K562 (cell line): ENCODE data around the gene EVI5. TPM values are rescaled to one million over a fixed set of nuclear protein-coding genes. Genes with fewer than 3 reads are reported as not detected.

Experiments
- MAFF ChIP-seq: IDR thresholded peaks from 2 replicates; pipeline ENCODE4 v1.6.1; 2012; ENCODE audit warnings: low read length, improper control_type of control experiment
- NFIC ChIP-seq: fragments of 450-650 bp; IDR thresholded peaks from 2 replicates; pipeline ENCODE4 v1.6.1; 2017; ENCODE audit warnings: mild to moderate bottlenecking, inconsistent platforms
- NFRKB ChIP-seq: fragments of 450-650 bp; IDR thresholded peaks from 2 replicates; pipeline ENCODE4 v1.6.1; 2016; ENCODE audit warnings: low read depth
- POLR3G ChIP-seq: IDR thresholded peaks from 2 replicates; pipeline ENCODE4 v1.6.1; 2011; ENCODE audit not compliant: insufficient read length, insufficient replicate concordance; ENCODE audit errors: extremely low read depth
- RBM15 ChIP-seq: fragments of 200-400 bp; formaldehyde crosslinking; IDR thresholded peaks from 2 replicates; pipeline ENCODE4 v1.6.1; 2018; ENCODE audit warnings: mild to moderate bottlenecking, low read length, moderate library complexity; ENCODE audit not compliant: insufficient read depth
- TBL1XR1 ChIP-seq, 2 experiments: IDR thresholded peaks; 2 replicates each; pipeline ENCODE4 v1.6.1; 2012; ENCODE audit warnings: improper control_type of control experiment in 2 of 2, low read length in 2 of 2, mild to moderate bottlenecking in 1 of 2
- TCF3 ChIP-seq: sonication (generic); formaldehyde crosslinking; IDR thresholded peaks from 2 replicates; pipeline ENCODE4 v1.4.0; 2020; ENCODE audit warnings: mild to moderate bottlenecking, missing genetic modification reagents
- TRIM28 ChIP-seq: fragments of 450-650 bp; IDR thresholded peaks from 2 replicates; pipeline ENCODE4 v1.6.1; 2017
- ZNF134 ChIP-seq: fragments of 250-450 bp; sonication (Bioruptor Pico); conservative IDR thresholded peaks from 2 replicates; pipeline ENCODE4 v1.4.0; 2020
- ZNF274 ChIP-seq: IDR thresholded peaks from 2 replicates; pipeline ENCODE4 v1.6.1; 2011; ENCODE audit warnings: low read depth, mild to moderate bottlenecking, low read length, moderate library complexity, borderline replicate concordance
- ZNF583 ChIP-seq: fragments of 250-450 bp; sonication (Bioruptor Pico); IDR thresholded peaks from 2 replicates; pipeline ENCODE4 v1.4.0; 2020
- polyA plus RNA-seq, 8 experiments: library from polyadenylated mRNA; depleted of rRNA in 4 of 8; stranded (reverse) in 5 of 8; unstranded in 3 of 8; fragments of >200 nt; fragmentation: Nextera tagmentation in 2 of 8; fragmentation: Illumina TruSeq in 1 of 8; extraction: Ambion mirVana in 2 of 8; extraction: Trizol in 1 of 8; gene quantifications; 2 replicates each; pipeline versions ENCODE4 v1.2.1 to v1.2.3, GENCODE V29; 2011 to 2014; ENCODE audit warnings: inconsistent platforms in 1 of 8, missing spikeins in 1 of 8
- total RNA-seq, 7 experiments: library from RNA; depleted of rRNA in 6 of 7; stranded (reverse); fragments of >200 nt in 6 of 7; fragmentation: Illumina TruSeq in 2 of 7; extraction: Trizol in 2 of 7; gene quantifications; 2 replicates each; pipeline versions ENCODE4 v1.2.1 to v1.2.3, GENCODE V29; 2011 to 2021; ENCODE audit warnings: low replicate concordance in 1 of 7
- TF ChIP-seq, protein P1 (sequence below): fragments of 200-600 bp; sonication (generic); IDR thresholded peaks from one replicate; pipeline ENCODE4 v1.6.1; 2012; ENCODE audit warnings: mild to moderate bottlenecking, low read depth, low read length, inconsistent platforms
- TF ChIP-seq, protein P2 (sequence below): fragments of 200-800 bp; sonication (Bioruptor generic); IDR thresholded peaks from 2 replicates; pipeline ENCODE4 v1.6.1; 2017; ENCODE audit warnings: missing genetic modification characterization, missing compliant biosample characterization
- TF ChIP-seq, protein P3 (sequence below): fragments of 250-450 bp; sonication (Bioruptor Pico); IDR thresholded peaks from 2 replicates; pipeline ENCODE4 v1.8.0; 2022; ENCODE audit warnings: inconsistent platforms

Gene EVI5
- total and polyA plus RNA-seq, 9 of the 15 experiments (the other 6 are each of a cell fraction or from before 2014, with no cell fraction given), result 1.7 to 50.1 (median 13.7) TPM

DNA sequence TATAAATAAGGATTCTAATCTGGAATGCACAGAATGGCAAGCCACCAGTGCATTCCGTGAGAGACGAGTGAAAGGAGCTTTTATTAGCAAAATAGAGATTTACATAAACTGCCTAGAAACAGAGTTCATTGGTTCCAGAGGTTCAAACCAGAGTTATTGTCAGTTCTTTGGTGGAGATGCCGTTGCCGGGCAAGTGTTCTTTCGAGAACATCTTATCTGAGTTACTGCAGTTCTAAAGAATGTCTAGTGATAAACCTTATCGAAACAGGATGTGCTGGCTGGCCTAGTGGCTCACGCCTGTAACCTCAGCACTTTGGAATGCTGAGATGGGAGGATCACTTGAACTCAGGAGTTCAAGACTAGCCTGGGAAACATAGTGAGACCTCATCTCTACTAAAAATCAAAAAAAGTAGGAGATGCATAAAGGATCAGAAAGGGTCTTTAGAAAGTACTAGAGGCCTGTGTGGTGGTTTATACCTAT, 19.9 kb upstream of the EVI5 start (continued):
- TF ChIP-seq, protein P1, sequence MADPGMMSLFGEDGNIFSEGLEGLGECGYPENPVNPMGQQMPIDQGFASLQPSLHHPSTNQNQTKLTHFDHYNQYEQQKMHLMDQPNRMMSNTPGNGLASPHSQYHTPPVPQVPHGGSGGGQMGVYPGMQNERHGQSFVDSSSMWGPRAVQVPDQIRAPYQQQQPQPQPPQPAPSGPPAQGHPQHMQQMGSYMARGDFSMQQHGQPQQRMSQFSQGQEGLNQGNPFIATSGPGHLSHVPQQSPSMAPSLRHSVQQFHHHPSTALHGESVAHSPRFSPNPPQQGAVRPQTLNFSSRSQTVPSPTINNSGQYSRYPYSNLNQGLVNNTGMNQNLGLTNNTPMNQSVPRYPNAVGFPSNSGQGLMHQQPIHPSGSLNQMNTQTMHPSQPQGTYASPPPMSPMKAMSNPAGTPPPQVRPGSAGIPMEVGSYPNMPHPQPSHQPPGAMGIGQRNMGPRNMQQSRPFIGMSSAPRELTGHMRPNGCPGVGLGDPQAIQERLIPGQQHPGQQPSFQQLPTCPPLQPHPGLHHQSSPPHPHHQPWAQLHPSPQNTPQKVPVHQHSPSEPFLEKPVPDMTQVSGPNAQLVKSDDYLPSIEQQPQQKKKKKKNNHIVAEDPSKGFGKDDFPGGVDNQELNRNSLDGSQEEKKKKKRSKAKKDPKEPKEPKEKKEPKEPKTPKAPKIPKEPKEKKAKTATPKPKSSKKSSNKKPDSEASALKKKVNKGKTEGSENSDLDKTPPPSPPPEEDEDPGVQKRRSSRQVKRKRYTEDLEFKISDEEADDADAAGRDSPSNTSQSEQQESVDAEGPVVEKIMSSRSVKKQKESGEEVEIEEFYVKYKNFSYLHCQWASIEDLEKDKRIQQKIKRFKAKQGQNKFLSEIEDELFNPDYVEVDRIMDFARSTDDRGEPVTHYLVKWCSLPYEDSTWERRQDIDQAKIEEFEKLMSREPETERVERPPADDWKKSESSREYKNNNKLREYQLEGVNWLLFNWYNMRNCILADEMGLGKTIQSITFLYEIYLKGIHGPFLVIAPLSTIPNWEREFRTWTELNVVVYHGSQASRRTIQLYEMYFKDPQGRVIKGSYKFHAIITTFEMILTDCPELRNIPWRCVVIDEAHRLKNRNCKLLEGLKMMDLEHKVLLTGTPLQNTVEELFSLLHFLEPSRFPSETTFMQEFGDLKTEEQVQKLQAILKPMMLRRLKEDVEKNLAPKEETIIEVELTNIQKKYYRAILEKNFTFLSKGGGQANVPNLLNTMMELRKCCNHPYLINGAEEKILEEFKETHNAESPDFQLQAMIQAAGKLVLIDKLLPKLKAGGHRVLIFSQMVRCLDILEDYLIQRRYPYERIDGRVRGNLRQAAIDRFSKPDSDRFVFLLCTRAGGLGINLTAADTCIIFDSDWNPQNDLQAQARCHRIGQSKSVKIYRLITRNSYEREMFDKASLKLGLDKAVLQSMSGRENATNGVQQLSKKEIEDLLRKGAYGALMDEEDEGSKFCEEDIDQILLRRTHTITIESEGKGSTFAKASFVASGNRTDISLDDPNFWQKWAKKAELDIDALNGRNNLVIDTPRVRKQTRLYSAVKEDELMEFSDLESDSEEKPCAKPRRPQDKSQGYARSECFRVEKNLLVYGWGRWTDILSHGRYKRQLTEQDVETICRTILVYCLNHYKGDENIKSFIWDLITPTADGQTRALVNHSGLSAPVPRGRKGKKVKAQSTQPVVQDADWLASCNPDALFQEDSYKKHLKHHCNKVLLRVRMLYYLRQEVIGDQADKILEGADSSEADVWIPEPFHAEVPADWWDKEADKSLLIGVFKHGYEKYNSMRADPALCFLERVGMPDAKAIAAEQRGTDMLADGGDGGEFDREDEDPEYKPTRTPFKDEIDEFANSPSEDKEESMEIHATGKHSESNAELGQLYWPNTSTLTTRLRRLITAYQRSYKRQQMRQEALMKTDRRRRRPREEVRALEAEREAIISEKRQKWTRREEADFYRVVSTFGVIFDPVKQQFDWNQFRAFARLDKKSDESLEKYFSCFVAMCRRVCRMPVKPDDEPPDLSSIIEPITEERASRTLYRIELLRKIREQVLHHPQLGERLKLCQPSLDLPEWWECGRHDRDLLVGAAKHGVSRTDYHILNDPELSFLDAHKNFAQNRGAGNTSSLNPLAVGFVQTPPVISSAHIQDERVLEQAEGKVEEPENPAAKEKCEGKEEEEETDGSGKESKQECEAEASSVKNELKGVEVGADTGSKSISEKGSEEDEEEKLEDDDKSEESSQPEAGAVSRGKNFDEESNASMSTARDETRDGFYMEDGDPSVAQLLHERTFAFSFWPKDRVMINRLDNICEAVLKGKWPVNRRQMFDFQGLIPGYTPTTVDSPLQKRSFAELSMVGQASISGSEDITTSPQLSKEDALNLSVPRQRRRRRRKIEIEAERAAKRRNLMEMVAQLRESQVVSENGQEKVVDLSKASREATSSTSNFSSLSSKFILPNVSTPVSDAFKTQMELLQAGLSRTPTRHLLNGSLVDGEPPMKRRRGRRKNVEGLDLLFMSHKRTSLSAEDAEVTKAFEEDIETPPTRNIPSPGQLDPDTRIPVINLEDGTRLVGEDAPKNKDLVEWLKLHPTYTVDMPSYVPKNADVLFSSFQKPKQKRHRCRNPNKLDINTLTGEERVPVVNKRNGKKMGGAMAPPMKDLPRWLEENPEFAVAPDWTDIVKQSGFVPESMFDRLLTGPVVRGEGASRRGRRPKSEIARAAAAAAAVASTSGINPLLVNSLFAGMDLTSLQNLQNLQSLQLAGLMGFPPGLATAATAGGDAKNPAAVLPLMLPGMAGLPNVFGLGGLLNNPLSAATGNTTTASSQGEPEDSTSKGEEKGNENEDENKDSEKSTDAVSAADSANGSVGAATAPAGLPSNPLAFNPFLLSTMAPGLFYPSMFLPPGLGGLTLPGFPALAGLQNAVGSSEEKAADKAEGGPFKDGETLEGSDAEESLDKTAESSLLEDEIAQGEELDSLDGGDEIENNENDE, result no peak
- TF ChIP-seq, protein P2, sequence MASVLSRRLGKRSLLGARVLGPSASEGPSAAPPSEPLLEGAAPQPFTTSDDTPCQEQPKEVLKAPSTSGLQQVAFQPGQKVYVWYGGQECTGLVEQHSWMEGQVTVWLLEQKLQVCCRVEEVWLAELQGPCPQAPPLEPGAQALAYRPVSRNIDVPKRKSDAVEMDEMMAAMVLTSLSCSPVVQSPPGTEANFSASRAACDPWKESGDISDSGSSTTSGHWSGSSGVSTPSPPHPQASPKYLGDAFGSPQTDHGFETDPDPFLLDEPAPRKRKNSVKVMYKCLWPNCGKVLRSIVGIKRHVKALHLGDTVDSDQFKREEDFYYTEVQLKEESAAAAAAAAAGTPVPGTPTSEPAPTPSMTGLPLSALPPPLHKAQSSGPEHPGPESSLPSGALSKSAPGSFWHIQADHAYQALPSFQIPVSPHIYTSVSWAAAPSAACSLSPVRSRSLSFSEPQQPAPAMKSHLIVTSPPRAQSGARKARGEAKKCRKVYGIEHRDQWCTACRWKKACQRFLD, result no peak
- TF ChIP-seq ZNF583 (CRISPR knock-in tag) (no peak), ZNF274 (no peak), NFRKB (no peak), ZNF134 (CRISPR knock-in tag) (no peak), TRIM28 (0 out of 2 replicates have a peak, but pooled peaks have one; percentile 35), MAFF (peak; percentile 14; the same call in 1 of the 2 replicates), NFIC (peak; percentile 75), TBL1XR1 (IDR thresholded peaks at IDR 0.05; ENCODE audit: low read length in 2 of 2) (peak in 1 of 2 experiments; percentile 91; a peak in 2 of 4 replicates), RBM15 (no peak), TCF3 (CRISPR knock-in tag) (peak; percentile 94), POLR3G (no peak)
- TF ChIP-seq, protein P3, sequence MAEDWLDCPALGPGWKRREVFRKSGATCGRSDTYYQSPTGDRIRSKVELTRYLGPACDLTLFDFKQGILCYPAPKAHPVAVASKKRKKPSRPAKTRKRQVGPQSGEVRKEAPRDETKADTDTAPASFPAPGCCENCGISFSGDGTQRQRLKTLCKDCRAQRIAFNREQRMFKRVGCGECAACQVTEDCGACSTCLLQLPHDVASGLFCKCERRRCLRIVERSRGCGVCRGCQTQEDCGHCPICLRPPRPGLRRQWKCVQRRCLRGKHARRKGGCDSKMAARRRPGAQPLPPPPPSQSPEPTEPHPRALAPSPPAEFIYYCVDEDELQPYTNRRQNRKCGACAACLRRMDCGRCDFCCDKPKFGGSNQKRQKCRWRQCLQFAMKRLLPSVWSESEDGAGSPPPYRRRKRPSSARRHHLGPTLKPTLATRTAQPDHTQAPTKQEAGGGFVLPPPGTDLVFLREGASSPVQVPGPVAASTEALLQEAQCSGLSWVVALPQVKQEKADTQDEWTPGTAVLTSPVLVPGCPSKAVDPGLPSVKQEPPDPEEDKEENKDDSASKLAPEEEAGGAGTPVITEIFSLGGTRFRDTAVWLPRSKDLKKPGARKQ (CRISPR knock-in tag), result no peak
